K562 (cell line): ENCODE measurements around the gene SMAD1. TPM values are rescaled to one million over a fixed set of nuclear protein-coding genes. Genes with fewer than 3 reads are reported as not detected.

Source experiments
- ATAC-seq: fragments of 200-7000 bp; cut with Tn5 transposase; 3 replicates; pipeline ENCODE4 v1.9.1; 2020; ENCODE audit warnings: moderate library complexity
- BruUV-seq: library from RNA; stranded (reverse); fragments of 400-500 nt; replicated peaks from 2 replicates; lab custom pipeline; 2021; lab: Mats Ljungman, UMichigan
- CTCF ChIA-PET: fragments of 300-600 bp; formaldehyde crosslinking; extraction: SDS; loops from one replicate; lab custom pipeline; 2021; ENCODE audit warnings: low intra/inter-chr PET ratio; lab: Yijun Ruan, JAX
- POLR2A ChIA-PET: fragments of 300-600, 350-650 bp; sonication (Branson Sonifier 250); formaldehyde crosslinking; extraction: SDS; loops from one replicate; lab custom pipeline; 2021; ENCODE audit warnings: antibody characterized with exemption, inconsistent platforms; lab: Yijun Ruan, JAX
- DNase-seq, 4 experiments: peaks; one replicate each; pipeline versions ENCODE4 v3.0.0 to v3.0.0-alpha.2; 2011 to 2018; ENCODE audit warnings: low spot score in 3 of 4, mixed read lengths in 3 of 4; ENCODE audit errors: extremely low read depth in 1 of 4
- FAIRE-seq: peaks from 2 replicates; lab custom pipeline; 2011; peaks lifted over from hg19 to GRCh38; lab: Jason Lieb, UNC
- H2AFZ ChIP-seq: 2 replicates; pipeline ENCODE4 v1.6.0; 2011; ENCODE audit warnings: low read depth, low read length, control low read depth, inconsistent platforms
- H3K27ac ChIP-seq: fragments of 200-600 bp; 3 replicates; pipeline ENCODE4 v1.8.0; 2011; ENCODE audit warnings: low read depth, mild to moderate bottlenecking, control low read depth, inconsistent platforms, low read length, moderate library complexity, mixed read lengths; ENCODE audit errors: extremely low read depth
- H3K27me3 ChIP-seq, 2 experiments: fragments of 300-600 bp in 1 of 2; 2 replicates in 1 of 2; 3 replicates in 1 of 2; pipeline versions ENCODE4 v1.6.0 to v1.8.0; 2011; ENCODE audit warnings: inconsistent platforms in 2 of 2, low read length in 2 of 2, mild to moderate bottlenecking in 1 of 2, mixed read lengths in 1 of 2, moderate library complexity in 1 of 2; ENCODE audit not compliant: control insufficient read depth in 2 of 2, insufficient read depth in 2 of 2
- H3K36me3 ChIP-seq: fragments of 300-600 bp; 3 replicates; pipeline ENCODE4 v1.8.0; 2011; ENCODE audit warnings: mild to moderate bottlenecking, low read length, inconsistent platforms; ENCODE audit not compliant: control insufficient read depth, insufficient read depth
- H3K4me1 ChIP-seq, 2 experiments: fragments of 200-600 bp in 1 of 2; replicated peaks in 1 of 2; 2 replicates in 1 of 2; 3 replicates in 1 of 2; pipeline versions ENCODE4 v1.5.1 to v1.8.0; 2011; ENCODE audit warnings: inconsistent platforms in 2 of 2, low read length in 2 of 2, mild to moderate bottlenecking in 1 of 2, mixed read lengths in 1 of 2, moderate library complexity in 1 of 2; ENCODE audit not compliant: control insufficient read depth in 2 of 2, insufficient read depth in 2 of 2
- H3K4me2 ChIP-seq: 2 replicates; pipeline ENCODE4 v1.6.1; 2011; ENCODE audit warnings: low read length, control low read depth, inconsistent platforms, mixed read lengths; ENCODE audit not compliant: insufficient read depth
- H3K4me3 ChIP-seq: fragments of 200-600 bp; sonication (generic), shearing (Covaris generic); 2 replicates; pipeline ENCODE4 v1.5.1; 2016; ENCODE audit warnings: control low read depth, inconsistent platforms
- H3K79me2 ChIP-seq: fragments of 200-600 bp; 3 replicates; pipeline ENCODE4 v1.8.0; 2011; ENCODE audit warnings: low read length, inconsistent platforms; ENCODE audit not compliant: control insufficient read depth, insufficient read depth
- H3K9ac ChIP-seq, 2 experiments: 2 replicates each; pipeline versions ENCODE4 v1.6.0 to v1.6.1; 2011; ENCODE audit warnings: low read depth in 2 of 2, low read length in 2 of 2, control low read depth in 1 of 2, inconsistent platforms in 1 of 2, mild to moderate bottlenecking in 1 of 2, mixed read lengths in 1 of 2; ENCODE audit not compliant: insufficient read depth in 1 of 2
- H3K9me1 ChIP-seq: one replicate; pipeline ENCODE4 v1.6.0; 2011; ENCODE audit warnings: inconsistent platforms, mild to moderate bottlenecking, low read length, moderate library complexity; ENCODE audit not compliant: control insufficient read depth, insufficient read depth
- H3K9me3 ChIP-seq: replicated peaks from 2 replicates; pipeline ENCODE4 v1.5.1; 2011; ENCODE audit warnings: low read depth, low read length, inconsistent platforms; ENCODE audit not compliant: control insufficient read depth, insufficient read depth
- H4K20me1 ChIP-seq: replicated peaks from 2 replicates; pipeline ENCODE4 v1.6.1; 2011; ENCODE audit warnings: low read length, inconsistent platforms, mixed read lengths; ENCODE audit not compliant: control insufficient read depth, insufficient read depth
- BACH1 ChIP-seq: fragments of 200-800 bp; sonication (Bioruptor generic); IDR thresholded peaks from 2 replicates; pipeline ENCODE4 v1.6.1; 2016; ENCODE audit warnings: missing genetic modification characterization, missing compliant biosample characterization
- GATA2 ChIP-seq: sonication (generic); formaldehyde crosslinking; IDR thresholded peaks from 2 replicates; pipeline ENCODE4 v1.4.0; 2020; ENCODE audit warnings: mild to moderate bottlenecking, missing genetic modification reagents
- MEF2D ChIP-seq: conservative IDR thresholded peaks from 2 replicates; pipeline ENCODE4 v1.6.1; 2016; ENCODE audit warnings: low read depth, missing genetic modification characterization, missing compliant biosample characterization
- SP2 ChIP-seq: IDR thresholded peaks from 2 replicates; pipeline ENCODE4 v1.6.1; 2011; ENCODE audit warnings: mild to moderate bottlenecking, low read depth, low read length, moderate library complexity; ENCODE audit not compliant: poor library complexity, severe bottlenecking; ENCODE audit errors: extremely low read depth
- WGBS: fragments of 100-300 bp; shearing (Covaris generic); methylation state at CpG from one replicate; pipeline ENCODE4 v1.1.6; 2016; ENCODE audit warnings: low coverage, mixed read lengths; ENCODE audit not compliant: insufficient coverage; ENCODE audit errors: missing lambda C conversion rate; 5-methylcytosine and 5-hydroxymethylcytosine counted together
- in situ Hi-C: fragments of 300-500 bp; cut with MboI; formaldehyde crosslinking; loops from 4 replicates; pipeline ENCODE4 v1.15.0; 2018; ENCODE audit warnings: inconsistent platforms, mixed read lengths
- intact Hi-C: fragments of 100-400 bp; cut with micrococcal nuclease; formaldehyde crosslinking; loops from 2 replicates; pipeline ENCODE4 v1.14.2; 2022
- polyA plus RNA-seq, 8 experiments: library from polyadenylated mRNA; depleted of rRNA in 4 of 8; stranded (reverse) in 5 of 8; unstranded in 3 of 8; fragments of >200 nt; fragmentation: Nextera tagmentation in 2 of 8; fragmentation: Illumina TruSeq in 1 of 8; extraction: Ambion mirVana in 2 of 8; extraction: Trizol in 1 of 8; gene quantifications; 2 replicates each; pipeline versions ENCODE4 v1.2.1 to v1.2.3, GENCODE V29; 2011 to 2014; ENCODE audit warnings: inconsistent platforms in 1 of 8, missing spikeins in 1 of 8
- total RNA-seq, 7 experiments: library from RNA; depleted of rRNA in 6 of 7; stranded (reverse); fragments of >200 nt in 6 of 7; fragmentation: Illumina TruSeq in 2 of 7; extraction: Trizol in 2 of 7; gene quantifications; 2 replicates each; pipeline versions ENCODE4 v1.2.1 to v1.2.3, GENCODE V29; 2011 to 2021; ENCODE audit warnings: low replicate concordance in 1 of 7
- TF ChIP-seq, protein P1 (sequence below): fragments of 150-350 bp; IDR thresholded peaks from 2 replicates; pipeline ENCODE4 v1.6.1; 2014; ENCODE audit warnings: low read depth, mild to moderate bottlenecking, low read length, borderline replicate concordance

The SMAD1 gene
- total and polyA plus RNA-seq, 9 of the 15 experiments (the other 6 are each of a cell fraction or from before 2014, with no cell fraction given), result 0.05 to 0.54 (median 0.21) TPM; not detected in 3

GRCh38 chr4:145505995-145506394 is 24.3 kb downstream of the SMAD1 start:
- POLR2A ChIA-PET, result no interaction called here
- Histone ChIP-seq H4K20me1 (no peaks in the 10 kb centered on the region), H3K79me2 (no peaks in the 10 kb centered on the region), H3K9me1 (no peaks in the 10 kb centered on the region), H3K27ac (no peak overlapping the region), H3K4me2 (no peak overlapping the region), H2AFZ (no peak overlapping the region), H3K36me3 (no peaks in the 10 kb centered on the region), H3K4me3 (no peak overlapping the region), H3K9me3 (no peaks in the 10 kb centered on the region), H3K9ac (no peak overlapping the region), H3K4me1 (no peaks in the 10 kb centered on the region), H3K27me3 (no peaks in the 10 kb centered on the region)
- no peak for TF ChIP-seq SP2
- no peak for TF ChIP-seq MEF2D
- TF ChIP-seq, protein P1, sequence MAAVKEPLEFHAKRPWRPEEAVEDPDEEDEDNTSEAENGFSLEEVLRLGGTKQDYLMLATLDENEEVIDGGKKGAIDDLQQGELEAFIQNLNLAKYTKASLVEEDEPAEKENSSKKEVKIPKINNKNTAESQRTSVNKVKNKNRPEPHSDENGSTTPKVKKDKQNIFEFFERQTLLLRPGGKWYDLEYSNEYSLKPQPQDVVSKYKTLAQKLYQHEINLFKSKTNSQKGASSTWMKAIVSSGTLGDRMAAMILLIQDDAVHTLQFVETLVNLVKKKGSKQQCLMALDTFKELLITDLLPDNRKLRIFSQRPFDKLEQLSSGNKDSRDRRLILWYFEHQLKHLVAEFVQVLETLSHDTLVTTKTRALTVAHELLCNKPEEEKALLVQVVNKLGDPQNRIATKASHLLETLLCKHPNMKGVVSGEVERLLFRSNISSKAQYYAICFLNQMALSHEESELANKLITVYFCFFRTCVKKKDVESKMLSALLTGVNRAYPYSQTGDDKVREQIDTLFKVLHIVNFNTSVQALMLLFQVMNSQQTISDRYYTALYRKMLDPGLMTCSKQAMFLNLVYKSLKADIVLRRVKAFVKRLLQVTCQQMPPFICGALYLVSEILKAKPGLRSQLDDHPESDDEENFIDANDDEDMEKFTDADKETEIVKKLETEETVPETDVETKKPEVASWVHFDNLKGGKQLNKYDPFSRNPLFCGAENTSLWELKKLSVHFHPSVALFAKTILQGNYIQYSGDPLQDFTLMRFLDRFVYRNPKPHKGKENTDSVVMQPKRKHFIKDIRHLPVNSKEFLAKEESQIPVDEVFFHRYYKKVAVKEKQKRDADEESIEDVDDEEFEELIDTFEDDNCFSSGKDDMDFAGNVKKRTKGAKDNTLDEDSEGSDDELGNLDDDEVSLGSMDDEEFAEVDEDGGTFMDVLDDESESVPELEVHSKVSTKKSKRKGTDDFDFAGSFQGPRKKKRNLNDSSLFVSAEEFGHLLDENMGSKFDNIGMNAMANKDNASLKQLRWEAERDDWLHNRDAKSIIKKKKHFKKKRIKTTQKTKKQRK, result no peak
- TF ChIP-seq GATA2 (CRISPR knock-in tag), result no peak
- no peak for TF ChIP-seq BACH1
- in situ Hi-C loops, result no loop called here
- no TSS peak for BruUV-seq
- FAIRE-seq, result no peak
- WGBS, result 0% methylated on average over 3 of the region's 3 CpGs
- CTCF ChIA-PET, result no interaction called here
- intact Hi-C loops, result no loop called here
- DNase-seq, result no peak
- no peak for ATAC-seq
